ENCODE results near the gene INTU.

Gene INTU

GRCh38 chr4:127672111-127672510 is 39.4 kb downstream of the INTU start:
- Histone ChIP-seq H3K27ac (ENCODE audit: extremely low read depth, low read depth, low read length) (no peak overlapping the region), H3K4me1 (ENCODE audit: control insufficient read depth, insufficient read depth, low read length) (no peaks in the 10 kb centered on the region), H3K9me3 (ENCODE audit: control insufficient read depth, insufficient read depth, low read depth, low read length) (no peaks in the 10 kb centered on the region), H3K36me3 (ENCODE audit: control insufficient read depth in 2 of 2, insufficient read depth in 1 of 2, low read length in 2 of 2) (no peaks in the 10 kb centered on the region), H3K4me3 (ENCODE audit: low read depth, low read length) (no peak overlapping the region)
- TF ChIP-seq SCRT2 (tag by site-specific recombination; IDR thresholded peaks at IDR 0.05) (no peak), ZNF473 (tag by site-specific recombination; IDR thresholded peaks at IDR 0.05) (no peak), GFI1B (tag by site-specific recombination; IDR thresholded peaks at IDR 0.05) (no peak), ZNF266 (tag by site-specific recombination; IDR thresholded peaks at IDR 0.05; ENCODE audit: low read depth) (no peak), ZNF560 (tag by site-specific recombination; IDR thresholded peaks at IDR 0.05; ENCODE audit: borderline replicate concordance) (no peak), FEZF1 (tag by site-specific recombination; IDR thresholded peaks at IDR 0.05) (no peak), ZNF426 (tag by site-specific recombination; IDR thresholded peaks at IDR 0.05) (no peak), ZBTB49 (tag by site-specific recombination; IDR thresholded peaks at IDR 0.05; ENCODE audit: low read depth) (no peak), HIC1 (tag by site-specific recombination; IDR thresholded peaks at IDR 0.05) (no peak), ZNF645 (tag by site-specific recombination; IDR thresholded peaks at IDR 0.05) (no peak), ZNF133 (tag by site-specific recombination; IDR thresholded peaks at IDR 0.05) (no peak), ZNF2 (tag by site-specific recombination; IDR thresholded peaks at IDR 0.05) (no peak), ZNF610 (tag by site-specific recombination; IDR thresholded peaks at IDR 0.05; ENCODE audit: borderline replicate concordance) (no peak), ZNF791 (tag by site-specific recombination; IDR thresholded peaks at IDR 0.05) (no peak)
- CTCF ChIA-PET = no interaction called here
- POLR2A ChIA-PET = no interaction called here

- H3K36me3 ChIP-seq (ENCODE audit: control insufficient read depth in 2 of 2, insufficient read depth in 1 of 2, low read length in 2 of 2) = no peaks in the 10 kb centered on the region
- no peaks in the 10 kb centered on the region for H3K9me3 ChIP-seq (ENCODE audit: control insufficient read depth, insufficient read depth, low read depth, low read length)
- POLR2A ChIA-PET = no interaction called here
- no peak overlapping the region for H3K27ac ChIP-seq (ENCODE audit: extremely low read depth, low read depth, low read length)
- TF ChIP-seq ZNF549 (tag by site-specific recombination; IDR thresholded peaks at IDR 0.05) = no peak
- H3K4me1 ChIP-seq (ENCODE audit: control insufficient read depth, insufficient read depth, low read length) = no peaks in the 10 kb centered on the region
- no peak overlapping the region for H3K4me3 ChIP-seq (ENCODE audit: low read depth, low read length)
- CTCF ChIA-PET = interaction anchor here (1.6 kb wide), 1 partner anchor 47 kb away, joined by 6 read pairs; no protein-coding TSS in a partner anchor
Observed at GRCh38 chr4:127685292-127685691, 52.5 kb downstream of the INTU start.

GRCh38 chr4:127686658-127687057 is 53.9 kb downstream of the INTU start:
- no peaks in the 10 kb centered on the region for H3K36me3 ChIP-seq (ENCODE audit: control insufficient read depth in 2 of 2, insufficient read depth in 1 of 2, low read length in 2 of 2)
- ChIA-PET CTCF (interaction anchor here (0.6 to 1.6 kb wide), 2 partner anchors 45 to 48 kb away, joined by 3 to 6 read pairs; no protein-coding TSS in a partner anchor), POLR2A (no interaction called here)
- H3K27ac ChIP-seq (ENCODE audit: extremely low read depth, low read depth, low read length) = no peak overlapping the region
- no peaks in the 10 kb centered on the region for H3K9me3 ChIP-seq (ENCODE audit: control insufficient read depth, insufficient read depth, low read depth, low read length)
- TF ChIP-seq HOXD13 (CRISPR knock-in tag; IDR thresholded peaks at IDR 0.05; ENCODE audit: borderline replicate concordance) (no peak), ZNF701 (tag by site-specific recombination; IDR thresholded peaks at IDR 0.05) (no peak)
- H3K4me3 ChIP-seq (ENCODE audit: low read depth, low read length) = no peak overlapping the region
- H3K4me1 ChIP-seq (ENCODE audit: control insufficient read depth, insufficient read depth, low read length) = no peaks in the 10 kb centered on the region

Data from HEK293 (cell line).